ENCODE measurements around the gene ACER3. TPM values are rescaled to one million over a fixed set of nuclear protein-coding genes. Genes with fewer than 3 reads are reported as not detected.

Gene ACER3
- polyA plus RNA-seq, 3 donors = 22.9 to 45.4 (median 23.6) TPM

DNA sequence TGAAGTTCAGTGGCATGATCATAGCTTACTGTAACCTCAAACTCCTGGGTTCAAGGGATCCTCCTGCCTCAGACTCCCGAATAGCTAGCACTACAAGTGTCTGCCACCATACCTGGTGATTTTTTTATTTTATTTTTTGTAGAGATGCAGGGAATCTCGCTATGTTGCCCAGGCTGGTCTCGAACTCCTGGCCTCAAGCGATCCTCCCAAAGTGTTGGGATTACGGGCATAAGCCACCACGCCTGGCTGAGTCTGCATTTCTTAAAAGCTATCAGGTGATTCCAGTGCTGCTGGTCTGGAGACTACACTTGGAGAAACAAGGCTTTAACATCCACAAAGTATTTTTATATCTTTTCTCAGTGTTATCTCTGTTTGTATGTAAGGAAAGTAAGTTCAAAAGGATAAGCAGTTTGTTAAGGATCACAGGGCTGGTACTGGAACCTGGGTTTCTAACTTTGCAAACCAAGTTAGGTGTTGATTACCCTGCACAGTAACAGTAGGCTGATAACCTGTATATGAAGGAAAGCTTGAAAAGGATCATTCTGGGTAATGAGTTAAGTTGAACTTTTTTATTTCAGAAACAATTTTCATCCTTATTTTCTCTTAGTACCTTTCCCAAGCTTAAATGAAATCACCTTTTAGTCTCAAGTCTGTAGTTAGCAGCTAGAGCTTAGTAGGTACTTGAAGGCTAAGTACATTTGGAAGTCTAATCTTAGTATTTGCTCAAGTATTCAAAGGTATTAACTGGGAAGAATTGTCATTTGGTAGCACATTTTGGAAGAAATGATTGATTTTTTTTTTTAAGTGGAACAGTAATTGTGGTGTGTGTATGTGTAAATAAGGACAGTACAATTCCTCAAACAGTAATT lies 12.5 kb downstream of the ACER3 start:
- H3K27me3 ChIP-seq (ENCODE audit: control insufficient read depth in 2 of 2, insufficient read depth in 2 of 2, low read length in 2 of 2) = no peaks in the 10 kb centered on the region
- peaks cover 100% of the 10 kb centered on the region for H3K79me2 ChIP-seq (ENCODE audit: insufficient read depth, low read length)
- H2AFZ ChIP-seq (ENCODE audit: insufficient read depth, low read depth, low read length, poor library complexity, severe bottlenecking) = no peak overlapping the region
- no peak overlapping the region for H3K4me3 ChIP-seq (replicated peaks in 1 of 3; ENCODE audit: low read depth in 2 of 3, low read length in 3 of 3)
- no peaks in the 10 kb centered on the region for H3K9me3 ChIP-seq (replicated peaks in 1 of 2; ENCODE audit: control insufficient read depth in 1 of 2, insufficient read depth in 1 of 2, low read length in 2 of 2)
- H3K9ac ChIP-seq (ENCODE audit: insufficient read depth, low read length, poor library complexity, severe bottlenecking) = no peak overlapping the region
- intact Hi-C loops (cut with micrococcal nuclease) = no loop called here
- no peak for DNase-seq
- H3K4me1 ChIP-seq (ENCODE audit: control insufficient read depth in 1 of 2, insufficient read depth in 2 of 2, low read length in 2 of 2) = peaks cover 2% of the 10 kb centered on the region in 2 donors
- no peak for TF ChIP-seq CTCF (IDR thresholded peaks at IDR 0.05)
- H3K4me2 ChIP-seq (replicated peaks; ENCODE audit: extremely low read depth, low read length, poor library complexity, severe bottlenecking) = no peak overlapping the region
- H3K27ac ChIP-seq (ENCODE audit: low read depth in 1 of 2, low read length in 2 of 2) = no peak overlapping the region
- H4K20me1 ChIP-seq (ENCODE audit: insufficient read depth, low read length) = peaks cover 100% of the 10 kb centered on the region
- Mint-ChIP-seq H3K27me3 (ENCODE audit: low read depth in 3 of 3) (peaks cover 0 to 2% (median 0%) of the 10 kb centered on the region in 3 donors), H3K9me3 (peaks cover 0 to 3% (median 0%) of the 10 kb centered on the region in 7 donors), H3K27ac (no peak overlapping the region), H3K4me3 (no peak overlapping the region), H3K36me3 (peaks cover 39 to 71% of the 10 kb centered on the region in 2 donors), H3K4me1 (peaks cover 18% of the 10 kb centered on the region)
- 100% methylated on average over 4 of the region's 6 CpGs for WGBS (ENCODE audit: insufficient coverage)
- peaks cover 12 to 38% of the 10 kb centered on the region in 2 donors for H3K36me3 ChIP-seq (replicated peaks in 1 of 2; ENCODE audit: control insufficient read depth in 1 of 2, insufficient read depth in 2 of 2, low read length in 2 of 2)

DNA sequence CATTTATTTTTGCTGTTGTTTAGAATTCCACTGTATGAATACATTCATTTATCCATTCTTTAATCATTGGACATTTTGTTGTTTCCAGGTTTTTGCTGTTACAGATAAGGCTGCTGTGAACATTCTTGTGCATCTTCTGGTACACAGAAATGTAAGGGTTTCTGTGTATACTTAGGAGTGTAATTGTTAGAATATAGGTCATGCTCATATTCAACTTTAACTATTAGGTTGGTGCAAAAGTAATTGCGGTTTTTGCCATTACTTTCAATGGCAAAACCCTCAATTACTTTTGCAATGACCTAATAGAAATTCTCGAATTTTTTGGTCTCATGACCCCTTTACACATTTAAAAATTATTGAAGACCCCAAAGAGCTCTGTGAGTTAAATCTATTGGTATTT lies 17.3 kb downstream of the ACER3 start:
- H3K36me3 Mint-ChIP-seq = peaks cover 33 to 60% of the 10 kb centered on the region in 2 donors
- no peak for DNase-seq
- no peaks in the 10 kb centered on the region for H3K9me3 ChIP-seq (replicated peaks in 1 of 2; ENCODE audit: control insufficient read depth in 1 of 2, insufficient read depth in 1 of 2, low read length in 2 of 2)
- no peaks in the 10 kb centered on the region for H3K27me3 ChIP-seq (ENCODE audit: control insufficient read depth in 2 of 2, insufficient read depth in 2 of 2, low read length in 2 of 2)
- no peak overlapping the region for H3K4me2 ChIP-seq (replicated peaks; ENCODE audit: extremely low read depth, low read length, poor library complexity, severe bottlenecking)
- no peak overlapping the region for H2AFZ ChIP-seq (ENCODE audit: insufficient read depth, low read depth, low read length, poor library complexity, severe bottlenecking)
- H3K4me3 ChIP-seq (replicated peaks in 1 of 3; ENCODE audit: low read depth in 2 of 3, low read length in 3 of 3) = no peak overlapping the region
- no peak overlapping the region for H3K27ac ChIP-seq (ENCODE audit: low read depth in 1 of 2, low read length in 2 of 2)
- H3K79me2 ChIP-seq (ENCODE audit: insufficient read depth, low read length) = peaks cover 99% of the 10 kb centered on the region
- no peak overlapping the region for H3K4me3 Mint-ChIP-seq
- WGBS (ENCODE audit: insufficient coverage) = no CpG with 5 or more reads among the region's 2 CpGs
- H3K4me1 Mint-ChIP-seq = peaks cover 15% of the 10 kb centered on the region
- peaks cover 100% of the 10 kb centered on the region for H4K20me1 ChIP-seq (ENCODE audit: insufficient read depth, low read length)
- no peaks in the 10 kb centered on the region for H3K27me3 Mint-ChIP-seq (ENCODE audit: low read depth in 3 of 3)
- no peak overlapping the region for H3K9ac ChIP-seq (ENCODE audit: insufficient read depth, low read length, poor library complexity, severe bottlenecking)
- H3K27ac Mint-ChIP-seq = no peak overlapping the region
- peaks cover 0 to 3% (median 0%) of the 10 kb centered on the region in 7 donors for H3K9me3 Mint-ChIP-seq
- intact Hi-C loops (cut with micrococcal nuclease) = no loop called here
- no peaks in the 10 kb centered on the region for H3K4me1 ChIP-seq (ENCODE audit: control insufficient read depth in 1 of 2, insufficient read depth in 2 of 2, low read length in 2 of 2)
- TF ChIP-seq CTCF (IDR thresholded peaks at IDR 0.05) = no peak
- peaks cover 0 to 13% of the 10 kb centered on the region in 2 donors for H3K36me3 ChIP-seq (replicated peaks in 1 of 2; ENCODE audit: control insufficient read depth in 1 of 2, insufficient read depth in 2 of 2, low read length in 2 of 2)

All from CD14-positive monocyte (primary cell).